Measurements from ENCODE around the gene GPRIN3.

The GPRIN3 gene

DNA sequence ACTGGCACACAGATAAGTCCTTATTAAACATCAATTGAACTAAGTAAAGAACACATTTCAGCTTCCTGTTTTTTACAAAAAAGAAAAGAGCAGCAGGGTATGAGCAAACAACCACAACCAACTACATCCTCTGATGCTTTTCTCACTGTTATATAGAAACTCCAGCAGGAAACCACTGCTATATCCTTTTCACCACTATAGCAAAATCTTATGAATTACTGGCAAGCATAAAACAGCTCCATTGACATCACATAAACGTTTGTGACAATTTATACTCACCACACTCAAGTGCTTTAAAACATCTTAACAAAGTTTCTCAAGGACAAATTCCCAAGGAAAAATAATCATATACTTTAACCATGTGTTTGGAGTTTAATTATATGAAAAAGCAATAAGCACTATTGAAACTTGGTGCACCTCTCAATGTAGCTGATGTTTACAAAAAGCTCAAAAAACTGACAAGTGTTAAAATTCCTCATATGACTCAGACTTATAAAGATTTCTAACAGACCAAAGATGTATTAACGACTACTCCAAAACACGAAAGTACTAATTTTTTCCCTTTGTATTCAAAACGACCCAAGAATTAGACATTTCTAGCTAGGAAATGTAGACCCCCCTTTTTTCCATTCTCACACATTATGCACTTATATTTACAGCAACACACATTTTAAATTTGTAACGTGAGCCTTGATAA is 12.9 kb downstream of the GPRIN3 start:
- no peak for DNase-seq (ENCODE audit: low read depth, low spot score)
- Histone ChIP-seq H3K27me3 (ENCODE audit: insufficient read depth, insufficient read length) (no peaks in the 10 kb centered on the region), H3K9ac (ENCODE audit: insufficient read length, low read depth) (no peak overlapping the region), H3K9me3 (ENCODE audit: insufficient read depth, low read length) (no peaks in the 10 kb centered on the region), H3K36me3 (ENCODE audit: insufficient read depth, insufficient read length, low read length) (no peaks in the 10 kb centered on the region), H3K4me1 (ENCODE audit: insufficient read depth, insufficient read length) (no peaks in the 10 kb centered on the region), H3K4me3 (ENCODE audit: insufficient read length, low read depth) (no peak overlapping the region)
- TF ChIP-seq SUZ12 (IDR thresholded peaks at IDR 0.05; ENCODE audit: extremely low read depth, insufficient read depth, insufficient read length) (no peak), YY1 (IDR thresholded peaks at IDR 0.05; ENCODE audit: insufficient read depth, insufficient read length) (no peak), ZNF274 (IDR thresholded peaks at IDR 0.05; ENCODE audit: low read depth, low read length) (no peak)

DNA sequence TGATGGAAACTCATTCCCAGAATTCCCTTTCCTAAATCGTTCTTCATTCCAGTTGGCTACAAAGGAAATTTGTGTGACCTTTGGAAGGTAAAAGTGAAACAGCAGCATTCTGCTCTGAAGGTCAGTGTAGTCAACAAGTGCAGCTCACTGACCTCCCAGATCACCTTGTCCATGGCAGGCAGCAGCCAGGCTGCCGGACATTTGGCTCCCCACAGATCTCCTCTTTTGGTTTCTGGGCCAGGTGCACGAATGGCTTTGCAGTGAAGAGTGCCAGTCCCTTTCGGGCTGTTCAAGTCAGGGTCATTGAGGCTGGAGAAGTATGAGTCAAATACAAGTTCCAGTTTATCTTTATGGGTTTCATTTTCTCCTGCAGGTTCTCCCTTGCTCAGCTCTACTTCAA is 14.3 kb downstream of the GPRIN3 start:
- H3K36me3 ChIP-seq (ENCODE audit: insufficient read depth, insufficient read length, low read length), result no peaks in the 10 kb centered on the region
- no peak for TF ChIP-seq YY1 (IDR thresholded peaks at IDR 0.05; ENCODE audit: insufficient read depth, insufficient read length)
- no peak for TF ChIP-seq ZNF274 (IDR thresholded peaks at IDR 0.05; ENCODE audit: low read depth, low read length)
- no peak for TF ChIP-seq SUZ12 (IDR thresholded peaks at IDR 0.05; ENCODE audit: extremely low read depth, insufficient read depth, insufficient read length)
- no peaks in the 10 kb centered on the region for H3K9me3 ChIP-seq (ENCODE audit: insufficient read depth, low read length)
- no peaks in the 10 kb centered on the region for H3K4me1 ChIP-seq (ENCODE audit: insufficient read depth, insufficient read length)
- H3K27me3 ChIP-seq (ENCODE audit: insufficient read depth, insufficient read length), result no peaks in the 10 kb centered on the region
- no peak overlapping the region for H3K4me3 ChIP-seq (ENCODE audit: insufficient read length, low read depth)
- no peak for DNase-seq (ENCODE audit: low read depth, low spot score)
- no peak overlapping the region for H3K9ac ChIP-seq (ENCODE audit: insufficient read length, low read depth)

- Histone ChIP-seq H3K27me3 (ENCODE audit: insufficient read depth, insufficient read length) (no peaks in the 10 kb centered on the region), H3K36me3 (ENCODE audit: insufficient read depth, insufficient read length, low read length) (no peaks in the 10 kb centered on the region), H3K4me1 (ENCODE audit: insufficient read depth, insufficient read length) (no peaks in the 10 kb centered on the region), H3K9ac (ENCODE audit: insufficient read length, low read depth) (no peak overlapping the region), H3K4me3 (ENCODE audit: insufficient read length, low read depth) (no peak overlapping the region), H3K9me3 (ENCODE audit: insufficient read depth, low read length) (no peaks in the 10 kb centered on the region)
- TF ChIP-seq YY1 (IDR thresholded peaks at IDR 0.05; ENCODE audit: insufficient read depth, insufficient read length), result no peak
- DNase-seq (ENCODE audit: low read depth, low spot score), result no peak
These were observed 16.7 kb downstream of the GPRIN3 start for GRCh38 chr4:89290727-89291516.

GRCh38 chr4:89289312-89289711 is 18.3 kb downstream of the GPRIN3 start:
- no peaks in the 10 kb centered on the region for H3K27me3 ChIP-seq (ENCODE audit: insufficient read depth, insufficient read length)
- TF ChIP-seq SUZ12 (IDR thresholded peaks at IDR 0.05; ENCODE audit: extremely low read depth, insufficient read depth, insufficient read length) (no peak), YY1 (IDR thresholded peaks at IDR 0.05; ENCODE audit: insufficient read depth, insufficient read length) (no peak), ZNF274 (IDR thresholded peaks at IDR 0.05; ENCODE audit: low read depth, low read length) (no peak)
- H3K9me3 ChIP-seq (ENCODE audit: insufficient read depth, low read length), result no peaks in the 10 kb centered on the region
- H3K4me3 ChIP-seq (ENCODE audit: insufficient read length, low read depth), result no peak overlapping the region
- no peaks in the 10 kb centered on the region for H3K4me1 ChIP-seq (ENCODE audit: insufficient read depth, insufficient read length)
- H3K36me3 ChIP-seq (ENCODE audit: insufficient read depth, insufficient read length, low read length), result no peaks in the 10 kb centered on the region
- DNase-seq (ENCODE audit: low read depth, low spot score), result no peak
- no peak overlapping the region for H3K9ac ChIP-seq (ENCODE audit: insufficient read length, low read depth)

GRCh38 chr4:89288430-89288829 is 19.2 kb downstream of the GPRIN3 start:
- Histone ChIP-seq H3K9me3 (ENCODE audit: insufficient read depth, low read length) (no peaks in the 10 kb centered on the region), H3K4me3 (ENCODE audit: insufficient read length, low read depth) (no peak overlapping the region), H3K36me3 (ENCODE audit: insufficient read depth, insufficient read length, low read length) (no peaks in the 10 kb centered on the region), H3K9ac (ENCODE audit: insufficient read length, low read depth) (no peak overlapping the region), H3K27me3 (ENCODE audit: insufficient read depth, insufficient read length) (no peaks in the 10 kb centered on the region), H3K4me1 (ENCODE audit: insufficient read depth, insufficient read length) (no peaks in the 10 kb centered on the region)
- no peak for DNase-seq (ENCODE audit: low read depth, low spot score)
- TF ChIP-seq YY1 (IDR thresholded peaks at IDR 0.05; ENCODE audit: insufficient read depth, insufficient read length) (no peak), ZNF274 (IDR thresholded peaks at IDR 0.05; ENCODE audit: low read depth, low read length) (no peak), SUZ12 (IDR thresholded peaks at IDR 0.05; ENCODE audit: extremely low read depth, insufficient read depth, insufficient read length) (no peak)

DNA sequence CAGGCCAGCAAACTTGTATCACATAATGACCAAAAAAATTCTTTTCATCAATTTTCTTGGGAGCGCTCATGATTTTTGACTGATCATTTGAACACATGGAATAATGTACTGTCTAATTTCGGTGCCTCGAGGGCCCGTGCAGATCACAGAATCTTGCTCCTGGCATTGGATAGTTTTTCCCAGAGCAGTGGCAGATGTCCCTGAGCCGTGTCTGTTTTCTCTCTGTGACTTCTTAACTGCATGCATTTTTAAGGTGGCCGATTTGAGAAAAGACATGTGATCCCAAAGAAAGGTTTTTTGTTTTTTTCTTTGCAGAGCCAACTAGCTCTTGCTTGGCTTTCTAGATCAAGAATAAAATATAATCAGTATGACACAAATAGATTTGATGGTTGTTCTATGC is 19.7 kb downstream of the GPRIN3 start:
- TF ChIP-seq SUZ12 (IDR thresholded peaks at IDR 0.05; ENCODE audit: extremely low read depth, insufficient read depth, insufficient read length) (no peak), ZNF274 (IDR thresholded peaks at IDR 0.05; ENCODE audit: low read depth, low read length) (no peak), YY1 (IDR thresholded peaks at IDR 0.05; ENCODE audit: insufficient read depth, insufficient read length) (no peak)
- H3K4me1 ChIP-seq (ENCODE audit: insufficient read depth, insufficient read length), result no peaks in the 10 kb centered on the region
- no peak for DNase-seq (ENCODE audit: low read depth, low spot score)

DNA sequence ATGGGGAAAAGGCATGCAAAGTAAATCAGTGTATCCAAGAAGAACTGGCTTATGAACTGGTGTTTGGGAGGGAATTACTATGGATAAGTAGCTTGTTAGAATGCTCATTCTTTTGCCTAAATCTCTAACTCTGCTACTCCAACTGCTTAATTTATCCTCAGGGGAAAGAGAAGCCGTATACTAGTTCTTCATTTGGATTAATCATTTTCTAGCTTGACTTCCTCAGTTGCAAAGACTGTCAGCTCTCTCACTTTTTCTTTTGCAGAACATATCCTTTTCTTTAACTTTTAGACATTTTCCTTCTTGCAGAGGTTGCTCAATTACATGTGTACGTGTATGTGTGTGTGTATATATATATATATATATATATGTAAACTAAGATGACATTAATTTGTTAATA is 21.9 kb downstream of the GPRIN3 start:
- TF ChIP-seq YY1 (IDR thresholded peaks at IDR 0.05; ENCODE audit: insufficient read depth, insufficient read length) (no peak), SUZ12 (IDR thresholded peaks at IDR 0.05; ENCODE audit: extremely low read depth, insufficient read depth, insufficient read length) (no peak), ZNF274 (IDR thresholded peaks at IDR 0.05; ENCODE audit: low read depth, low read length) (no peak)
- no peak overlapping the region for H3K4me3 ChIP-seq (ENCODE audit: insufficient read length, low read depth)
- H3K27me3 ChIP-seq (ENCODE audit: insufficient read depth, insufficient read length), result no peaks in the 10 kb centered on the region
- no peaks in the 10 kb centered on the region for H3K9me3 ChIP-seq (ENCODE audit: insufficient read depth, low read length)
- no peak for DNase-seq (ENCODE audit: low read depth, low spot score)
- no peaks in the 10 kb centered on the region for H3K4me1 ChIP-seq (ENCODE audit: insufficient read depth, insufficient read length)
- no peak overlapping the region for H3K9ac ChIP-seq (ENCODE audit: insufficient read length, low read depth)
- H3K36me3 ChIP-seq (ENCODE audit: insufficient read depth, insufficient read length, low read length), result no peaks in the 10 kb centered on the region

More for the DNA sequence above, 19.7 kb downstream of the GPRIN3 start:
- Histone ChIP-seq H3K9ac (ENCODE audit: insufficient read length, low read depth) (no peak overlapping the region), H3K27me3 (ENCODE audit: insufficient read depth, insufficient read length) (no peaks in the 10 kb centered on the region), H3K4me3 (ENCODE audit: insufficient read length, low read depth) (no peak overlapping the region), H3K36me3 (ENCODE audit: insufficient read depth, insufficient read length, low read length) (no peaks in the 10 kb centered on the region), H3K9me3 (ENCODE audit: insufficient read depth, low read length) (no peaks in the 10 kb centered on the region)
